HepG2 (cell line): ENCODE measurements around the gene TUBGCP6. TPM values are rescaled to one million over a fixed set of nuclear protein-coding genes. Genes with fewer than 3 reads are reported as not detected.
A peak's percentile ranks its signal among the peaks of the same experiment; 100 is the strongest.

Source experiments
- ATAC-seq: fragments of 200-7000 bp; cut with Tn5 transposase; 3 replicates; pipeline ENCODE4 v1.9.1; 2020; ENCODE audit warnings: mild to moderate bottlenecking, moderate library complexity
- BruUV-seq: library from RNA; stranded (reverse); fragments of 400-500 nt; replicated peaks from 2 replicates; lab custom pipeline; 2021; lab: Mats Ljungman, UMichigan
- CTCF ChIA-PET: fragments of 300-600 bp; formaldehyde crosslinking; extraction: SDS; loops from one replicate; lab custom pipeline; 2021; ENCODE audit warnings: low total read pairs, inconsistent platforms, low intra/inter-chr PET ratio; lab: Yijun Ruan, JAX
- POLR2A ChIA-PET: fragments of 350-600 bp; sonication (Branson Sonifier 250); formaldehyde crosslinking; loops from one replicate; lab custom pipeline; 2020; ENCODE audit warnings: antibody characterized with exemption, inconsistent platforms; lab: Yijun Ruan, JAX
- DNase-seq: peaks from one replicate; pipeline ENCODE4 v3.0.0-alpha.2; 2015; ENCODE audit warnings: low spot score
- FAIRE-seq: peaks from 3 replicates; lab custom pipeline; 2011; peaks lifted over from hg19 to GRCh38; lab: Jason Lieb, UNC
- H2AFZ ChIP-seq: one replicate; pipeline ENCODE4 v1.6.1; 2011; ENCODE audit warnings: low read length, inconsistent platforms
- H3K27ac ChIP-seq: fragments of 300-600 bp; 3 replicates; pipeline ENCODE4 v1.8.0; 2011; ENCODE audit warnings: mixed run types, mild to moderate bottlenecking, mixed read lengths, low read length, inconsistent platforms; ENCODE audit not compliant: insufficient read depth; ENCODE audit errors: extremely low read length
- H3K27me3 ChIP-seq, 2 experiments: fragments of 200-600 bp in 1 of 2; 2 replicates in 1 of 2; 3 replicates in 1 of 2; pipeline versions ENCODE4 v1.6.0 to v1.8.0; 2011; ENCODE audit warnings: low read length in 2 of 2, mild to moderate bottlenecking in 2 of 2, moderate library complexity in 2 of 2, inconsistent platforms in 1 of 2; ENCODE audit not compliant: insufficient read depth in 2 of 2, control insufficient read depth in 1 of 2
- H3K36me3 ChIP-seq, 2 experiments: fragments of 200-600 bp in 1 of 2; replicated peaks in 1 of 2; 2 replicates in 1 of 2; 3 replicates in 1 of 2; pipeline versions ENCODE4 v1.5.1 to v1.8.0; 2011; ENCODE audit warnings: low read length in 2 of 2, inconsistent platforms in 1 of 2; ENCODE audit not compliant: insufficient read depth in 2 of 2, control insufficient read depth in 1 of 2
- H3K4me1 ChIP-seq: 2 replicates; pipeline ENCODE4 v1.5.1; 2012; ENCODE audit warnings: low read length, inconsistent platforms; ENCODE audit not compliant: insufficient read depth
- H3K4me2 ChIP-seq: 2 replicates; pipeline ENCODE4 v1.6.0; 2011; ENCODE audit warnings: low read depth, low read length, inconsistent platforms
- H3K4me3 ChIP-seq, 3 experiments: fragments of 200-600 bp in 1 of 3; sonication (generic), shearing (Covaris generic) in 1 of 3; replicated peaks in 1 of 3; 2 replicates each; pipeline ENCODE4 v1.5.1; 2011 to 2016; ENCODE audit warnings: low read length in 3 of 3, inconsistent platforms in 2 of 3, low read depth in 2 of 3, mild to moderate bottlenecking in 2 of 3, control low read depth in 1 of 3, mixed read lengths in 1 of 3; ENCODE audit not compliant: insufficient read depth in 1 of 3
- H3K79me2 ChIP-seq: one replicate; pipeline ENCODE4 v1.6.1; 2011; ENCODE audit warnings: low read length, inconsistent platforms; ENCODE audit not compliant: insufficient read depth
- H3K9ac ChIP-seq: 2 replicates; pipeline ENCODE4 v1.6.0; 2011; ENCODE audit warnings: mild to moderate bottlenecking, low read depth, low read length, inconsistent platforms; ENCODE audit not compliant: insufficient read depth
- H3K9me3 ChIP-seq: 2 replicates; pipeline ENCODE4 v1.5.1; 2012; ENCODE audit warnings: mild to moderate bottlenecking, low read length
- H4K20me1 ChIP-seq: 2 replicates; pipeline ENCODE4 v1.6.0; 2011; ENCODE audit warnings: inconsistent platforms, mild to moderate bottlenecking, low read length, moderate library complexity; ENCODE audit not compliant: insufficient read depth
- ELF1 ChIP-seq: sonication (generic); formaldehyde crosslinking; IDR thresholded peaks from 2 replicates; pipeline ENCODE4 v1.4.0; 2020; ENCODE audit warnings: missing genetic modification reagents
- ISL2 ChIP-seq: sonication (generic); formaldehyde crosslinking; IDR thresholded peaks from 2 replicates; pipeline ENCODE4 v1.5.0; 2020; ENCODE audit warnings: missing genetic modification reagents
- MAFG ChIP-seq: sonication (generic); formaldehyde crosslinking; IDR thresholded peaks from 2 replicates; pipeline ENCODE4 v1.5.1; 2020; ENCODE audit warnings: mild to moderate bottlenecking, missing genetic modification reagents
- MIER3 ChIP-seq: IDR thresholded peaks from 2 replicates; pipeline ENCODE4 v1.6.1; 2016; ENCODE audit warnings: missing compliant biosample characterization, borderline replicate concordance
- MXD4 ChIP-seq: IDR thresholded peaks from 2 replicates; pipeline ENCODE4 v1.6.1; 2016; ENCODE audit warnings: mild to moderate bottlenecking, missing biosample characterization, missing genetic modification reagents
- PHF8 ChIP-seq: sonication (generic); formaldehyde crosslinking; IDR thresholded peaks from 2 replicates; pipeline ENCODE4 v1.5.0; 2020; ENCODE audit warnings: missing genetic modification reagents
- ZBTB7B ChIP-seq: sonication (generic); formaldehyde crosslinking; IDR thresholded peaks from 2 replicates; pipeline ENCODE4 v1.4.0; 2020; ENCODE audit warnings: missing genetic modification reagents
- ZFP36 ChIP-seq: fragments of 150-350 bp; IDR thresholded peaks from 2 replicates; pipeline ENCODE4 v1.6.1; 2018; ENCODE audit warnings: borderline replicate concordance, low read length, low read depth; ENCODE audit not compliant: partially characterized antibody
- ZFYVE20 ChIP-seq: sonication (generic); formaldehyde crosslinking; IDR thresholded peaks from 2 replicates; pipeline ENCODE4 v1.8.0; 2023; ENCODE audit warnings: low read depth, mild to moderate bottlenecking, moderate library complexity, missing genetic modification reagents, borderline replicate concordance
- ZNF451 ChIP-seq: sonication (generic); formaldehyde crosslinking; IDR thresholded peaks from 2 replicates; pipeline ENCODE4 v1.5.0; 2020; ENCODE audit warnings: mild to moderate bottlenecking, missing genetic modification reagents
- ZNF460 ChIP-seq: sonication (generic); formaldehyde crosslinking; IDR thresholded peaks from 2 replicates; pipeline ENCODE4 v1.5.1; 2020; ENCODE audit warnings: missing genetic modification reagents, mild to moderate bottlenecking, borderline replicate concordance
- ZNF543 ChIP-seq: sonication (generic); formaldehyde crosslinking; IDR thresholded peaks from 2 replicates; pipeline ENCODE4 v1.4.0; 2020; ENCODE audit warnings: mild to moderate bottlenecking, missing genetic modification reagents
- WGBS: methylation state at CpG from one replicate; pipeline ENCODE4 v1.1.6; 2017; ENCODE audit warnings: low lambda C conversion rate; 5-methylcytosine and 5-hydroxymethylcytosine counted together
- in situ Hi-C: cut with HindIII; loops from 2 replicates; pipeline ENCODE4 v1.10.0; 2017; ENCODE audit warnings: low pct_unique_long_range_greater_than_20kb; ENCODE audit not compliant: extremely low pct_ligation_motif_present
- intact Hi-C: fragments of 100-400 bp; cut with micrococcal nuclease; formaldehyde crosslinking; loops from one replicate; pipeline ENCODE4 v1.10.0; 2022; ENCODE audit not compliant: unreplicated experiment
- polyA plus RNA-seq, 8 experiments: library from polyadenylated mRNA; depleted of rRNA in 3 of 8; stranded (reverse) in 7 of 8; unstranded in 1 of 8; fragments of >200 nt; fragmentation: Illumina TruSeq in 4 of 8; extraction: Trizol in 4 of 8; gene quantifications; 2 replicates each; pipeline versions ENCODE4 v1.2.1 to v1.2.3, GENCODE V29; 2011 to 2016; ENCODE audit warnings: low read depth in 4 of 8, missing spikeins in 1 of 8, mixed read lengths in 1 of 8; ENCODE audit not compliant: insufficient read depth in 1 of 8
- total RNA-seq, 5 experiments: library from RNA; depleted of rRNA; stranded (reverse); fragments of >200 nt; fragmentation: Illumina TruSeq; extraction: Trizol; gene quantifications; 2 replicates each; pipeline ENCODE4 v1.2.3, GENCODE V29; 2016; ENCODE audit warnings: low read depth in 1 of 5
- TF ChIP-seq, protein P1 (sequence below): sonication (generic); formaldehyde crosslinking; IDR thresholded peaks from 2 replicates; pipeline ENCODE4 v1.5.0; 2020; ENCODE audit warnings: missing genetic modification reagents
- TF ChIP-seq, protein P2 (sequence below): sonication (generic); formaldehyde crosslinking; IDR thresholded peaks from 2 replicates; pipeline ENCODE4; 2020; ENCODE audit warnings: missing genetic modification reagents, mild to moderate bottlenecking, borderline replicate concordance
- TF ChIP-seq, protein P3 (sequence below): sonication (generic); formaldehyde crosslinking; IDR thresholded peaks from 2 replicates; pipeline ENCODE4 v1.4.0; 2020; ENCODE audit warnings: missing genetic modification reagents

TUBGCP6 gene
- total and polyA plus RNA-seq, 2 of the 13 experiments (the other 11 are each of a cell fraction or from before 2014, with no cell fraction given), result 14.6 to 15.7 TPM

DNA sequence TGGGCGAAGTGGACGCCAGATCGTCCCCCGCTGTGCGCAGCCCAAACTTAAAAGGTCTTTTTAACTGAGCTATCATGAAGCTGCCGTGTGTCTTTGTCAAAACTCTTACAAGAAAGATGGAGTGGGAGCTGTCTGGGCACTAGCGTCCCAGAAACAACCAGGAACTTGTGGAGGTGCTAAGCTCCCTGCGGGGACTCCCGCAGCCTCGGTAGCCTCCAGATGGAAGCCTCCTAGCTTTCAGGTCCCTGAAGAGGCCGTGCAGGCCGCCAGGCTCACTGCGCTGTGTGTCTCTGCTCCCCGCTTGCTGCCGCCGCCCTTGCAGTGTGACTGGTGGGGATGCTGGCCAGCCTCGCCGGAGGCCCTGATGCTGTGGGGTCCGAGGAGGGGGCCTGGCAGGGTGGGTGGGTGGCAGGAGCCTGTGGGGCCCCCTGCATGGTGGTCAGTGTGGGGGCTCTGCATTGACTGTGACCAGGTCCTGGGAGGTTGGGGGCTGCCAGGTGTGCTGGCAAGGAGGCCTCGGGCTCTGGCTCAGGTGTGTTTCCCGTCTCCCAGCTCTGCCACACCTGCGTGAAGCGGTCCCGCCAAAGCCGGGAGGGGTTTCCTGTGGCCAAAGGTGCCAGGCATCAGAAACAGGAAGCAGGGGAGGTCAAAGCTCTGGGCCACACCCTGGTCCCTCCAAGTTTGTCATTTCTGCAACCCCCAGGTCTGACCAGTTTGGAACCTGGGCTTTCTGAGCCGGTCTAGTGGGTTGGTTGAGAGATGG lies 57.9 kb downstream of the TUBGCP6 start:
- peaks cover 34% of the 10 kb centered on the region for H3K4me1 ChIP-seq
- H3K9ac ChIP-seq, result peak overlapping the region; percentile 82
- peaks cover 0 to 3% of the 10 kb centered on the region in 2 experiments; a peak in 1 of 5 replicates for H3K36me3 ChIP-seq
- POLR2A ChIA-PET, result interaction anchor here (0.7 to 1.4 kb wide), 2 partner anchors 10 to 16 kb away, joined by 3 read pairs; no protein-coding TSS in a partner anchor
- peak overlapping the region; percentile 40 for H3K27ac ChIP-seq
- intact Hi-C loops, result no loop called here
- H2AFZ ChIP-seq, result no peak overlapping the region
- peak overlapping the region; percentile 84 for H3K4me2 ChIP-seq
- CTCF ChIA-PET, result no interaction called here
- H3K79me2 ChIP-seq, result peaks cover 16% of the 10 kb centered on the region
- H3K9me3 ChIP-seq, result no peaks in the 10 kb centered on the region
- H3K27me3 ChIP-seq, result no peaks in the 10 kb centered on the region; a peak in 1 of 5 replicates
- 38% methylated on average over 9 of the region's 26 CpGs for WGBS
- in situ Hi-C loops, result no loop called here
- H4K20me1 ChIP-seq, result peaks cover 2% of the 10 kb centered on the region; the same call in 1 of the 2 replicates
- ATAC-seq (peak; percentile 16), FAIRE-seq (no peak), DNase-seq (no peak)
- BruUV-seq, result no TSS peak
- peak overlapping the region; percentile 68 to 88 (median 84) for H3K4me3 ChIP-seq
- TF ChIP-seq MIER3 (CRISPR knock-in tag) (no peak), ZBTB7B (CRISPR knock-in tag) (no peak), ELF1 (CRISPR knock-in tag) (no peak), ZFP36 (no peak), ZNF460 (CRISPR knock-in tag) (no peak), PHF8 (CRISPR knock-in tag) (peak; percentile 42; the same call in 1 of the 2 replicates), ZFYVE20 (CRISPR knock-in tag) (no peak), ZNF451 (no peak), ZNF543 (peak; percentile 49; the same call in 1 of the 2 replicates), ISL2 (CRISPR knock-in tag) (no peak), MXD4 (0 out of 2 replicates have a peak, but pooled peaks have one; percentile 21), MAFG (CRISPR knock-in tag) (no peak)
- TF ChIP-seq, protein P1, sequence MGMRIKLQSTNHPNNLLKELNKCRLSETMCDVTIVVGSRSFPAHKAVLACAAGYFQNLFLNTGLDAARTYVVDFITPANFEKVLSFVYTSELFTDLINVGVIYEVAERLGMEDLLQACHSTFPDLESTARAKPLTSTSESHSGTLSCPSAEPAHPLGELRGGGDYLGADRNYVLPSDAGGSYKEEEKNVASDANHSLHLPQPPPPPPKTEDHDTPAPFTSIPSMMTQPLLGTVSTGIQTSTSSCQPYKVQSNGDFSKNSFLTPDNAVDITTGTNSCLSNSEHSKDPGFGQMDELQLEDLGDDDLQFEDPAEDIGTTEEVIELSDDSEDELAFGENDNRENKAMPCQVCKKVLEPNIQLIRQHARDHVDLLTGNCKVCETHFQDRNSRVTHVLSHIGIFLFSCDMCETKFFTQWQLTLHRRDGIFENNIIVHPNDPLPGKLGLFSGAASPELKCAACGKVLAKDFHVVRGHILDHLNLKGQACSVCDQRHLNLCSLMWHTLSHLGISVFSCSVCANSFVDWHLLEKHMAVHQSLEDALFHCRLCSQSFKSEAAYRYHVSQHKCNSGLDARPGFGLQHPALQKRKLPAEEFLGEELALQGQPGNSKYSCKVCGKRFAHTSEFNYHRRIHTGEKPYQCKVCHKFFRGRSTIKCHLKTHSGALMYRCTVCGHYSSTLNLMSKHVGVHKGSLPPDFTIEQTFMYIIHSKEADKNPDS (CRISPR knock-in tag), result no peak
- TF ChIP-seq, protein P2, sequence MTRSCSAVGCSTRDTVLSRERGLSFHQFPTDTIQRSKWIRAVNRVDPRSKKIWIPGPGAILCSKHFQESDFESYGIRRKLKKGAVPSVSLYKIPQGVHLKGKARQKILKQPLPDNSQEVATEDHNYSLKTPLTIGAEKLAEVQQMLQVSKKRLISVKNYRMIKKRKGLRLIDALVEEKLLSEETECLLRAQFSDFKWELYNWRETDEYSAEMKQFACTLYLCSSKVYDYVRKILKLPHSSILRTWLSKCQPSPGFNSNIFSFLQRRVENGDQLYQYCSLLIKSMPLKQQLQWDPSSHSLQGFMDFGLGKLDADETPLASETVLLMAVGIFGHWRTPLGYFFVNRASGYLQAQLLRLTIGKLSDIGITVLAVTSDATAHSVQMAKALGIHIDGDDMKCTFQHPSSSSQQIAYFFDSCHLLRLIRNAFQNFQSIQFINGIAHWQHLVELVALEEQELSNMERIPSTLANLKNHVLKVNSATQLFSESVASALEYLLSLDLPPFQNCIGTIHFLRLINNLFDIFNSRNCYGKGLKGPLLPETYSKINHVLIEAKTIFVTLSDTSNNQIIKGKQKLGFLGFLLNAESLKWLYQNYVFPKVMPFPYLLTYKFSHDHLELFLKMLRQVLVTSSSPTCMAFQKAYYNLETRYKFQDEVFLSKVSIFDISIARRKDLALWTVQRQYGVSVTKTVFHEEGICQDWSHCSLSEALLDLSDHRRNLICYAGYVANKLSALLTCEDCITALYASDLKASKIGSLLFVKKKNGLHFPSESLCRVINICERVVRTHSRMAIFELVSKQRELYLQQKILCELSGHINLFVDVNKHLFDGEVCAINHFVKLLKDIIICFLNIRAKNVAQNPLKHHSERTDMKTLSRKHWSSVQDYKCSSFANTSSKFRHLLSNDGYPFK (CRISPR knock-in tag), result peak; percentile 26; the same call in 1 of the 2 replicates
- TF ChIP-seq, protein P3, sequence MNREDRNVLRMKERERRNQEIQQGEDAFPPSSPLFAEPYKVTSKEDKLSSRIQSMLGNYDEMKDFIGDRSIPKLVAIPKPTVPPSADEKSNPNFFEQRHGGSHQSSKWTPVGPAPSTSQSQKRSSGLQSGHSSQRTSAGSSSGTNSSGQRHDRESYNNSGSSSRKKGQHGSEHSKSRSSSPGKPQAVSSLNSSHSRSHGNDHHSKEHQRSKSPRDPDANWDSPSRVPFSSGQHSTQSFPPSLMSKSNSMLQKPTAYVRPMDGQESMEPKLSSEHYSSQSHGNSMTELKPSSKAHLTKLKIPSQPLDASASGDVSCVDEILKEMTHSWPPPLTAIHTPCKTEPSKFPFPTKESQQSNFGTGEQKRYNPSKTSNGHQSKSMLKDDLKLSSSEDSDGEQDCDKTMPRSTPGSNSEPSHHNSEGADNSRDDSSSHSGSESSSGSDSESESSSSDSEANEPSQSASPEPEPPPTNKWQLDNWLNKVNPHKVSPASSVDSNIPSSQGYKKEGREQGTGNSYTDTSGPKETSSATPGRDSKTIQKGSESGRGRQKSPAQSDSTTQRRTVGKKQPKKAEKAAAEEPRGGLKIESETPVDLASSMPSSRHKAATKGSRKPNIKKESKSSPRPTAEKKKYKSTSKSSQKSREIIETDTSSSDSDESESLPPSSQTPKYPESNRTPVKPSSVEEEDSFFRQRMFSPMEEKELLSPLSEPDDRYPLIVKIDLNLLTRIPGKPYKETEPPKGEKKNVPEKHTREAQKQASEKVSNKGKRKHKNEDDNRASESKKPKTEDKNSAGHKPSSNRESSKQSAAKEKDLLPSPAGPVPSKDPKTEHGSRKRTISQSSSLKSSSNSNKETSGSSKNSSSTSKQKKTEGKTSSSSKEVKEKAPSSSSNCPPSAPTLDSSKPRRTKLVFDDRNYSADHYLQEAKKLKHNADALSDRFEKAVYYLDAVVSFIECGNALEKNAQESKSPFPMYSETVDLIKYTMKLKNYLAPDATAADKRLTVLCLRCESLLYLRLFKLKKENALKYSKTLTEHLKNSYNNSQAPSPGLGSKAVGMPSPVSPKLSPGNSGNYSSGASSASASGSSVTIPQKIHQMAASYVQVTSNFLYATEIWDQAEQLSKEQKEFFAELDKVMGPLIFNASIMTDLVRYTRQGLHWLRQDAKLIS (CRISPR knock-in tag), result no peak
